Fibroblast of the conjunctiva (primary cell): ENCODE data around the gene CRTC3.
"Not testable (repeated sequence)": the region's sequence is repeated elsewhere in the genome, so short reads cannot be mapped to it uniquely, and the experiment has no call there.

Experiments used
- DNase-seq: peaks from one replicate; pipeline ENCODE4 v3.0.0-alpha.2; 2010; ENCODE audit warnings: low read depth

CRTC3 gene

GRCh38 chr15:90523373-90523772, 6.3 kb upstream of the CRTC3 start:
- no peak for DNase-seq

GRCh38 chr15:90524018-90524803, 5.5 kb upstream of the CRTC3 start:
- DNase-seq = not testable (repeated sequence)

GRCh38 chr15:90529011-90529370, 732 bp upstream of the CRTC3 start:
- no peak for DNase-seq

- DNase-seq = no peak
Measured at GRCh38 chr15:90530250-90531051, 728 bp downstream of the CRTC3 start.

GRCh38 chr15:90531147-90531546, 1.4 kb downstream of the CRTC3 start:
- no peak for DNase-seq

GRCh38 chr15:90535254-90535653, 5.5 kb downstream of the CRTC3 start:
- DNase-seq = no peak

- DNase-seq = no peak
Measured at GRCh38 chr15:90539789-90540188, 10.1 kb downstream of the CRTC3 start.

- DNase-seq = no peak
Measured at GRCh38 chr15:90540768-90541167, 11.0 kb downstream of the CRTC3 start.

GRCh38 chr15:90545095-90545494, 15.4 kb downstream of the CRTC3 start:
- DNase-seq = no peak

GRCh38 chr15:90547540-90547939, 17.8 kb downstream of the CRTC3 start:
- no peak for DNase-seq

GRCh38 chr15:90550919-90551318, 21.2 kb downstream of the CRTC3 start:
- DNase-seq = no peak

GRCh38 chr15:90552162-90552928, 22.6 kb downstream of the CRTC3 start:
- no peak for DNase-seq

- no peak for DNase-seq
Measured at GRCh38 chr15:90552929-90553211, 23.1 kb downstream of the CRTC3 start.

GRCh38 chr15:90553248-90553745, 23.6 kb downstream of the CRTC3 start:
- peak; percentile 85 for DNase-seq

GRCh38 chr15:90557186-90558084, 27.7 kb downstream of the CRTC3 start:
- DNase-seq = no peak

- DNase-seq = no peak
Measured at GRCh38 chr15:90558171-90558573, 28.4 kb downstream of the CRTC3 start.

GRCh38 chr15:90559119-90559518, 29.4 kb downstream of the CRTC3 start:
- DNase-seq = no peak

- DNase-seq = peak; percentile 79
Measured at GRCh38 chr15:90560229-90560776, 30.6 kb downstream of the CRTC3 start.

- peak; percentile 76 for DNase-seq
Measured at GRCh38 chr15:90561344-90562244, 31.9 kb downstream of the CRTC3 start.

- DNase-seq = no peak
Measured at GRCh38 chr15:90562669-90563068, 32.9 kb downstream of the CRTC3 start.
